GM20000 (cell line): Measurements from ENCODE around the gene GMPPA.

Experiments used
- DNase-seq: peaks from one replicate; pipeline ENCODE4 v3.0.0; 2012; ENCODE audit warnings: low spot score
- CTCF ChIP-seq: IDR thresholded peaks from 2 replicates; pipeline ENCODE4 v1.5.1; 2012; ENCODE audit warnings: mild to moderate bottlenecking, control low read depth; ENCODE audit errors: extremely low read depth, missing control alignments

GMPPA gene

GRCh38 chr2:219475697-219476651 lies 22.7 kb upstream of the GMPPA start:
- DNase-seq: peak; percentile 80
- peak; percentile 72 for TF ChIP-seq CTCF

GRCh38 chr2:219476652-219477151 lies 22.0 kb upstream of the GMPPA start:
- no peak for DNase-seq
- TF ChIP-seq CTCF: no peak

- no peak for TF ChIP-seq CTCF
These were observed 21.5 kb upstream of the GMPPA start for GRCh38 chr2:219477179-219477578.

GRCh38 chr2:219477815-219478214 lies 20.9 kb upstream of the GMPPA start:
- no peak for TF ChIP-seq CTCF
- DNase-seq: no peak

More at GRCh38 chr2:219477179-219477578, 21.5 kb upstream of the GMPPA start:
- no peak for DNase-seq

GRCh38 chr2:219478916-219479315 lies 19.8 kb upstream of the GMPPA start:
- TF ChIP-seq CTCF: no peak
- DNase-seq: no peak

- no peak for DNase-seq
These were observed 18.7 kb upstream of the GMPPA start for GRCh38 chr2:219480004-219480403.

More at GRCh38 chr2:219480004-219480403, 18.7 kb upstream of the GMPPA start:
- TF ChIP-seq CTCF: no peak
